Chondrocyte (in vitro differentiated cells): ENCODE results near the gene EPS8. TPM values are rescaled to one million over a fixed set of nuclear protein-coding genes. Genes with fewer than 3 reads are reported as not detected.
A peak's percentile ranks its signal among the peaks of the same experiment; 100 is the strongest.

Source experiments
- DNase-seq: peaks from one replicate; pipeline ENCODE4 v3.0.0; 2021; ENCODE audit warnings: mixed read lengths, low spot score
- H3K27ac Mint-ChIP-seq: one replicate; pipeline ENCODE4 v1.8.0; 2021; ENCODE audit warnings: mild to moderate bottlenecking, moderate library complexity, mixed read lengths; ENCODE audit not compliant: unreplicated experiment
- H3K27me3 Mint-ChIP-seq: 2 replicates; pipeline ENCODE4 v1.8.0; 2021; ENCODE audit warnings: low read depth, mixed read lengths
- H3K36me3 Mint-ChIP-seq: 2 replicates; pipeline ENCODE4 v1.8.0; 2021; ENCODE audit warnings: low read depth, mixed read lengths
- H3K4me1 Mint-ChIP-seq: 2 replicates; pipeline ENCODE4 v1.8.0; 2021; ENCODE audit warnings: low read depth, mild to moderate bottlenecking, mixed read lengths
- H3K4me3 Mint-ChIP-seq: one replicate; pipeline ENCODE4 v1.8.0; 2021; ENCODE audit warnings: mild to moderate bottlenecking, moderate library complexity, mixed read lengths; ENCODE audit not compliant: unreplicated experiment
- H3K9me3 Mint-ChIP-seq: 2 replicates; pipeline ENCODE4 v1.8.0; 2021; ENCODE audit warnings: low read depth, mixed read lengths
- CTCF ChIP-seq: fragments of 200-600 bp; sonication (generic); IDR thresholded peaks from 2 replicates; pipeline ENCODE4 v1.5.0; 2021; ENCODE audit warnings: antibody characterized with exemption, mild to moderate bottlenecking, moderate library complexity
- long read RNA-seq: library from polyadenylated mRNA; stranded (forward); transcript quantifications from one replicate; pipeline ENCODE4 v2.0.0, GENCODE V29; 2021
- total RNA-seq: library from RNA; stranded (reverse); gene quantifications from 3 replicates; pipeline ENCODE4 v1.2.1, GENCODE V29; 2021

The EPS8 gene
- 114 to 181 TPM (median 120 TPM) in 3 replicates for total RNA-seq
- long read RNA-seq, transcript EPS8-221 (21 exons, 3,873 nt), result major isoform, 285 of 323 reads
- long read RNA-seq, transcript EPS8-222 (22 exons, 3,904 nt), result minor isoform, 8 of 323 reads
- long read RNA-seq, partial matches to known transcripts, result 8 of 323 reads
- long read RNA-seq, other reads (novel, unspliced or antisense), result 19 of 323 reads

- H3K36me3 Mint-ChIP-seq, result peaks cover 4% of the 10 kb centered on the region
- TF ChIP-seq CTCF, result peak; percentile 58
- peaks cover 7% of the 10 kb centered on the region for H3K9me3 Mint-ChIP-seq
- H3K4me1 Mint-ChIP-seq, result peaks cover 35% of the 10 kb centered on the region
- peak within 1 kb of the TSS; percentile 98 for H3K27ac Mint-ChIP-seq
- peak within 1 kb of the TSS; percentile 83 for H3K4me3 Mint-ChIP-seq
- DNase-seq, result peak; percentile 96
- no peaks in the 10 kb centered on the region for H3K27me3 Mint-ChIP-seq
These were observed at the start of gene EPS8 for GRCh38 chr12:15789220-15790171. Gene EPS8, minus strand, starts transcription at chr12:15789388. Its CDS starts 106,437 bp downstream, at chr12:15682951.

- Mint-ChIP-seq H3K4me1 (peaks cover 33% of the 10 kb centered on the region), H3K27me3 (no peaks in the 10 kb centered on the region), H3K9me3 (peaks cover 2% of the 10 kb centered on the region), H3K36me3 (no peaks in the 10 kb centered on the region), H3K4me3 (no peak overlapping the region), H3K27ac (peak overlapping the region; percentile 46)
- TF ChIP-seq CTCF, result no peak
- DNase-seq, result no peak
These were observed 48.1 kb upstream of the EPS8 start for GRCh38 chr12:15837141-15837790.

- Mint-ChIP-seq H3K4me3 (no peak overlapping the region), H3K27ac (no peak overlapping the region), H3K27me3 (no peaks in the 10 kb centered on the region), H3K9me3 (peaks cover 2% of the 10 kb centered on the region), H3K4me1 (peaks cover 54% of the 10 kb centered on the region), H3K36me3 (no peaks in the 10 kb centered on the region)
- no peak for DNase-seq
- no peak for TF ChIP-seq CTCF
These were observed 45.4 kb upstream of the EPS8 start for GRCh38 chr12:15834575-15834974.

DNA sequence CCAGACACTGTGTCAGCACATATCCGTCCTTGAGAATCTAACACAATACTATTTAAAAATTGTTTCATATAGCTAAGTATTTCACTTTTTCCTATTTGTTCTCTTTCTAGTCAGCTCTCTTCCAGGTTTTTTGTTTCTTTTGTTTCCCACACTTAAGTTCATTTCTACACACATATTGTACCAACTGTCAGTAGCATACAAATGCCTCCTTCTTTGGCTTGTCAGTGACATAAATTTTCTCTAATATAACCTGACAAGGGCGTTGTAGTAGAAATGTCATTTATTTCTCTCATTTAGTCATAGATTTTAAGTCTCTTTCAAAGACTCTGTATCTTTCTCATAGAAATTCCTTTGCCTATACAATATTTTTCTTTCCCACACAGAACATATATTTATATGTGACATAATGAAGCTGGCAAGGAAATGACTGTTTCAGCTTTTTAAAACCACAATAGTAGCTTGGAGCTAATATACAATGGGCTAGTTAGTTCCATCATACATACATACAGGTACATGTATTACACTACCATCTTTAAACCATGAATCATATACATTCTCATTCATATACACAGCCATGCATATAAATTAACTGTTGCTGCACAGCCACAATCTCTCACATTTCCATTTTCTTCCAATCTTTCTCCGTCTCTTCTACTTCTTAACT is 42.3 kb upstream of the EPS8 start:
- Mint-ChIP-seq H3K4me3 (no peak overlapping the region), H3K27ac (peak overlapping the region; percentile 96), H3K27me3 (no peaks in the 10 kb centered on the region), H3K9me3 (no peaks in the 10 kb centered on the region), H3K4me1 (peaks cover 35% of the 10 kb centered on the region), H3K36me3 (no peaks in the 10 kb centered on the region)
- DNase-seq, result no peak
- no peak for TF ChIP-seq CTCF

DNA sequence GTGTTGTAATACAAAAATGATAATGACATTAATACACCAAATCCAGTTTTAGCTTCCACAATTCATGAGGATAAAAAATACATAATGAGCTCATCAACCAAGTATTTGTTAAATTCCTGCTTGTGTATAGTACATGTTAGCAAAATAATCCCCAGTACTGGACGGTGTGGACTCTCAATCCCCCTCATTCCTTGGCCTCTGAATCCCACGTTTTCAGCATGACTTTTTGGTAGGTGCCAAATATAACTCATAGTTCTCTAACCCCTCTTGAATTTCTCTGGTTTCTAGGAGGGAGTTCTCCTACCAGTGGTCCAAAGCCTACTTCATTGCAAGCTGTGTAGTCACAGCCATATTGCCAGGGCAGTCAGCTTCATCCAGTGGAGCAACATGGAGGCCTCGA is 41.4 kb upstream of the EPS8 start:
- Mint-ChIP-seq H3K36me3 (no peaks in the 10 kb centered on the region), H3K4me3 (no peak overlapping the region), H3K27ac (peak overlapping the region; percentile 96), H3K4me1 (peaks cover 35% of the 10 kb centered on the region), H3K9me3 (no peaks in the 10 kb centered on the region), H3K27me3 (no peaks in the 10 kb centered on the region)
- no peak for DNase-seq
- no peak for TF ChIP-seq CTCF
